Neuronal stem cell (in vitro differentiated cells): ENCODE data around the gene UBAP1L.

Experiments
- DNase-seq: peaks from one replicate; pipeline ENCODE4 v3.0.0-alpha.2; 2013; ENCODE audit warnings: low spot score
- H2AFZ ChIP-seq: one replicate; pipeline ENCODE4 v1.6.1; 2013; ENCODE audit warnings: mild to moderate bottlenecking, low read length, inconsistent platforms
- H2AK5ac ChIP-seq: 2 replicates; pipeline ENCODE4 v1.6.1; 2013; ENCODE audit warnings: low read depth, mild to moderate bottlenecking, inconsistent platforms, low read length, moderate library complexity, mixed read lengths
- H2BK120ac ChIP-seq: 2 replicates; pipeline ENCODE4 v1.6.1; 2013; ENCODE audit warnings: low read depth, mild to moderate bottlenecking, inconsistent platforms, low read length, moderate library complexity, mixed read lengths
- H2BK12ac ChIP-seq: one replicate; pipeline ENCODE4 v1.6.1; 2013; ENCODE audit warnings: low read length, inconsistent platforms
- H2BK15ac ChIP-seq: 2 replicates; pipeline ENCODE4 v1.6.1; 2013; ENCODE audit warnings: mild to moderate bottlenecking, low read length, inconsistent platforms, mixed read lengths
- H2BK5ac ChIP-seq: one replicate; pipeline ENCODE4 v1.6.1; 2013; ENCODE audit warnings: inconsistent platforms, mild to moderate bottlenecking, low read length, moderate library complexity
- H3K14ac ChIP-seq: one replicate; pipeline ENCODE4 v1.6.1; 2013; ENCODE audit warnings: low read length, inconsistent platforms
- H3K18ac ChIP-seq: 2 replicates; pipeline ENCODE4 v1.6.1; 2013; ENCODE audit warnings: low read length, inconsistent platforms
- H3K23ac ChIP-seq: 2 replicates; pipeline ENCODE4 v1.6.1; 2013; ENCODE audit warnings: low read depth, mild to moderate bottlenecking, mixed read lengths, low read length, inconsistent platforms; ENCODE audit not compliant: poor library complexity
- H3K27ac ChIP-seq: replicated peaks from 3 replicates; pipeline ENCODE4 v1.5.1; 2013; ENCODE audit warnings: low read length, inconsistent platforms
- H3K27me3 ChIP-seq, 3 experiments: 2 replicates each; pipeline ENCODE4 v1.6.1; 2013; ENCODE audit warnings: low read length in 3 of 3, mild to moderate bottlenecking in 2 of 3, inconsistent platforms in 1 of 3, low read depth in 1 of 3, mixed read lengths in 1 of 3, moderate library complexity in 1 of 3; ENCODE audit not compliant: control insufficient read depth in 3 of 3, insufficient read depth in 3 of 3
- H3K36me3 ChIP-seq, 2 donors: replicated peaks in 1 of 2; 2 replicates each; pipeline ENCODE4 v1.6.1; 2013; ENCODE audit warnings: low read length in 2 of 2; ENCODE audit not compliant: control insufficient read depth in 2 of 2, insufficient read depth in 2 of 2
- H3K4ac ChIP-seq: 2 replicates; pipeline ENCODE4 v1.6.1; 2013; ENCODE audit warnings: inconsistent platforms, mild to moderate bottlenecking, low read length, moderate library complexity
- H3K4me1 ChIP-seq, 2 donors: 1 replicate in 1 of 2; 2 replicates in 1 of 2; pipeline ENCODE4 v1.6.1; 2013; ENCODE audit warnings: low read length in 2 of 2, low read depth in 1 of 2; ENCODE audit not compliant: control insufficient read depth in 2 of 2, insufficient read depth in 1 of 2
- H3K4me2 ChIP-seq: one replicate; pipeline ENCODE4 v1.6.1; 2013; ENCODE audit warnings: mild to moderate bottlenecking, low read length, inconsistent platforms; ENCODE audit not compliant: insufficient read depth, poor library complexity, severe bottlenecking
- H3K4me3 ChIP-seq, 2 donors: 2 replicates each; pipeline ENCODE4 v1.5.1; 2013; ENCODE audit warnings: low read length in 2 of 2, mild to moderate bottlenecking in 2 of 2, inconsistent platforms in 1 of 2, moderate library complexity in 1 of 2
- H3K79me1 ChIP-seq: one replicate; pipeline ENCODE4 v1.6.1; 2013; ENCODE audit warnings: low read depth, mild to moderate bottlenecking, inconsistent platforms, low read length, moderate library complexity
- H3K9ac ChIP-seq: one replicate; pipeline ENCODE4 v1.6.1; 2013; ENCODE audit warnings: mild to moderate bottlenecking, low read depth, low read length, inconsistent platforms; ENCODE audit not compliant: poor library complexity
- H3K9me3 ChIP-seq, 2 donors: replicated peaks in 1 of 2; 2 replicates each; pipeline versions ENCODE3 to v1.6.1; 2013; ENCODE audit warnings: low read length in 2 of 2, mild to moderate bottlenecking in 2 of 2, inconsistent platforms in 1 of 2, low read depth in 1 of 2, mixed read lengths in 1 of 2, moderate library complexity in 1 of 2; ENCODE audit not compliant: control insufficient read depth in 2 of 2, insufficient read depth in 1 of 2
- H4K8ac ChIP-seq: one replicate; pipeline ENCODE4 v1.6.1; 2013; ENCODE audit warnings: low read depth, mild to moderate bottlenecking, inconsistent platforms, low read length, moderate library complexity
- H4K91ac ChIP-seq: one replicate; pipeline ENCODE4 v1.6.1; 2013; ENCODE audit warnings: low read length, low read depth, mild to moderate bottlenecking, inconsistent platforms; ENCODE audit not compliant: poor library complexity
- WGBS, 2 donors: extraction: QIAGEN DNeasy Blood & Tissue Kit; methylation state at CpG; one replicate each; pipeline ENCODE4 v1.1.7; 2013; ENCODE audit warnings: missing lambda C conversion rate in 2 of 2, mixed read lengths in 1 of 2; ENCODE audit not compliant: insufficient read length in 2 of 2, insufficient replicate concordance in 1 of 2; ENCODE audit errors: extremely low coverage in 2 of 2; 5-methylcytosine and 5-hydroxymethylcytosine counted together

The UBAP1L gene

GRCh38 chr15:65081270-65081669 lies 33.7 kb downstream of the UBAP1L start:
- no peak overlapping the region for H3K4me3 ChIP-seq
- peak overlapping the region; percentile 19 for H2AFZ ChIP-seq
- no CpG with 5 or more reads among the region's 6 CpGs for WGBS, 2 donors
- no peak overlapping the region for H3K4me2 ChIP-seq
- H2BK120ac ChIP-seq = no peak overlapping the region
- H3K9me3 ChIP-seq = peaks cover 0 to 2% of the 10 kb centered on the region in 2 donors
- H3K79me1 ChIP-seq = no peaks in the 10 kb centered on the region
- H3K14ac ChIP-seq = no peak overlapping the region
- DNase-seq = no peak
- H2BK15ac ChIP-seq = no peak overlapping the region
- no peak overlapping the region for H3K4ac ChIP-seq
- no peak overlapping the region for H3K9ac ChIP-seq
- H2AK5ac ChIP-seq = no peak overlapping the region
- no peak overlapping the region for H3K18ac ChIP-seq
- H3K27ac ChIP-seq = no peak overlapping the region
- no peak overlapping the region for H4K91ac ChIP-seq
- no peak overlapping the region for H2BK12ac ChIP-seq
- no peak overlapping the region for H4K8ac ChIP-seq
- peaks cover 34 to 46% of the 10 kb centered on the region in 2 donors for H3K4me1 ChIP-seq
- no peaks in the 10 kb centered on the region for H3K36me3 ChIP-seq
- H2BK5ac ChIP-seq = no peak overlapping the region
- H3K23ac ChIP-seq = no peak overlapping the region
- peaks cover 0 to 37% (median 7%) of the 10 kb centered on the region in 3 experiments for H3K27me3 ChIP-seq

- no CpG with 5 or more reads among the region's 5 CpGs for WGBS, 2 donors
These were observed 35.4 kb downstream of the UBAP1L start for GRCh38 chr15:65079580-65079979.

GRCh38 chr15:65077981-65078352 lies 37.0 kb downstream of the UBAP1L start:
- H2BK15ac ChIP-seq = peak overlapping the region; percentile 84
- peaks cover 2 to 4% of the 10 kb centered on the region in 2 donors for H3K9me3 ChIP-seq
- no peaks in the 10 kb centered on the region for H3K79me1 ChIP-seq
- DNase-seq = no peak
- no peak overlapping the region for H2BK5ac ChIP-seq
- no peak overlapping the region for H3K4me2 ChIP-seq
- H4K8ac ChIP-seq = peak overlapping the region; percentile 43
- no peaks in the 10 kb centered on the region for H3K36me3 ChIP-seq
- H3K14ac ChIP-seq = no peak overlapping the region
- H3K27ac ChIP-seq = no peak overlapping the region
- H2AK5ac ChIP-seq = peak overlapping the region; percentile 60
- no peak overlapping the region for H3K9ac ChIP-seq
- WGBS, 2 donors = no CpG with 5 or more reads among the region's 24 CpGs
- H3K27me3 ChIP-seq = peaks cover 0 to 28% (median 0%) of the 10 kb centered on the region in 3 experiments
- no peak overlapping the region for H3K4ac ChIP-seq
- H3K4me1 ChIP-seq = peaks cover 13 to 21% of the 10 kb centered on the region in 2 donors
- H4K91ac ChIP-seq = no peak overlapping the region
- no peak overlapping the region for H2AFZ ChIP-seq
- H3K18ac ChIP-seq = peak overlapping the region; percentile 82
- peak overlapping the region; percentile 81 for H3K23ac ChIP-seq
- H2BK12ac ChIP-seq = peak overlapping the region; percentile 92
- H2BK120ac ChIP-seq = peak overlapping the region; percentile 75
- H3K4me3 ChIP-seq = no peak overlapping the region

More at GRCh38 chr15:65079580-65079979, 35.4 kb downstream of the UBAP1L start:
- Histone ChIP-seq H3K4me1 (peaks cover 25 to 34% of the 10 kb centered on the region in 2 donors), H3K79me1 (no peaks in the 10 kb centered on the region), H2AK5ac (no peak overlapping the region), H2BK120ac (no peak overlapping the region), H3K27ac (no peak overlapping the region), H2BK12ac (no peak overlapping the region), H3K23ac (no peak overlapping the region), H2BK5ac (no peak overlapping the region), H3K27me3 (peaks cover 0 to 30% (median 1%) of the 10 kb centered on the region in 3 experiments), H3K9ac (no peak overlapping the region), H3K4ac (no peak overlapping the region), H4K91ac (no peak overlapping the region), H2AFZ (no peak overlapping the region), H3K14ac (no peak overlapping the region), H4K8ac (no peak overlapping the region), H2BK15ac (no peak overlapping the region), H3K4me3 (no peak overlapping the region), H3K36me3 (no peaks in the 10 kb centered on the region), H3K9me3 (peaks cover 0 to 2% of the 10 kb centered on the region in 2 donors), H3K18ac (no peak overlapping the region), H3K4me2 (no peak overlapping the region)
- no peak for DNase-seq

GRCh38 chr15:65077291-65077980 lies 37.6 kb downstream of the UBAP1L start:
- Histone ChIP-seq H2BK12ac (peak overlapping the region; percentile 92), H3K79me1 (no peaks in the 10 kb centered on the region), H3K9ac (no peak overlapping the region), H4K91ac (peak overlapping the region; percentile 25), H3K4me1 (peaks cover 7 to 16% of the 10 kb centered on the region in 2 donors), H3K23ac (peak overlapping the region; percentile 81), H2AK5ac (peak overlapping the region; percentile 60), H3K18ac (peak overlapping the region; percentile 82), H3K4me3 (no peak overlapping the region), H3K14ac (peak overlapping the region; percentile 97), H2BK5ac (no peak overlapping the region), H3K4me2 (no peak overlapping the region), H3K4ac (no peak overlapping the region), H2BK120ac (peak overlapping the region; percentile 75), H2AFZ (no peak overlapping the region), H3K27me3 (peaks cover 0 to 28% (median 0%) of the 10 kb centered on the region in 3 experiments), H3K27ac (no peak overlapping the region), H2BK15ac (peak overlapping the region; percentile 84), H3K36me3 (no peaks in the 10 kb centered on the region), H3K9me3 (peaks cover 4% of the 10 kb centered on the region in 2 donors), H4K8ac (peak overlapping the region; percentile 43)
- no peak for DNase-seq
- no CpG with 5 or more reads among the region's 85 CpGs for WGBS, 2 donors
